Endodermal cell (in vitro differentiated cells): ENCODE results near the gene PYY. TPM values are rescaled to one million over a fixed set of nuclear protein-coding genes. Genes with fewer than 3 reads are reported as not detected.

Source experiments
- DNase-seq: peaks from one replicate; pipeline ENCODE4 v3.0.0-alpha.2; 2017
- H3K27ac ChIP-seq: 2 replicates; pipeline ENCODE4 v1.5.1; 2013; ENCODE audit warnings: mild to moderate bottlenecking, low read depth, low read length, moderate library complexity
- H3K27me3 ChIP-seq: 2 replicates; pipeline ENCODE4 v1.6.1; 2013; ENCODE audit warnings: mild to moderate bottlenecking, low read length, moderate library complexity; ENCODE audit not compliant: insufficient read depth, control insufficient read depth, poor library complexity, severe bottlenecking
- H3K36me3 ChIP-seq: 2 replicates; pipeline ENCODE4 v1.7.0; 2013; ENCODE audit warnings: mild to moderate bottlenecking, low read length, moderate library complexity; ENCODE audit not compliant: control insufficient read depth, insufficient read depth
- H3K4me1 ChIP-seq: one replicate; pipeline ENCODE4 v1.7.0; 2013; ENCODE audit warnings: low read length; ENCODE audit not compliant: control insufficient read depth, insufficient read depth
- H3K4me3 ChIP-seq: 2 replicates; pipeline ENCODE4 v1.5.1; 2013; ENCODE audit warnings: mild to moderate bottlenecking, low read length, moderate library complexity
- H3K9ac ChIP-seq: 2 replicates; pipeline ENCODE4 v1.6.1; 2013; ENCODE audit warnings: mild to moderate bottlenecking, low read length, moderate library complexity; ENCODE audit not compliant: poor library complexity, severe bottlenecking; ENCODE audit errors: extremely low read depth
- H3K9me3 ChIP-seq: 2 replicates; pipeline ENCODE4 v1.6.1; 2013; ENCODE audit warnings: mild to moderate bottlenecking, low read length, moderate library complexity; ENCODE audit not compliant: control insufficient read depth
- H3K27ac Mint-ChIP-seq: 2 replicates; pipeline ENCODE4 v1.8.0; 2020; ENCODE audit warnings: mixed read lengths
- H3K27me3 Mint-ChIP-seq: 2 replicates; pipeline ENCODE4 v1.8.0; 2021; ENCODE audit warnings: mild to moderate bottlenecking, mixed read lengths; ENCODE audit not compliant: insufficient read depth
- H3K36me3 Mint-ChIP-seq: 2 replicates; pipeline ENCODE4 v1.8.0; 2020; ENCODE audit warnings: low read depth, mixed read lengths
- H3K4me1 Mint-ChIP-seq: 2 replicates; pipeline ENCODE4 v1.8.0; 2020; ENCODE audit warnings: mixed read lengths
- H3K4me3 Mint-ChIP-seq: 2 replicates; pipeline ENCODE4 v1.8.0; 2020; ENCODE audit warnings: mild to moderate bottlenecking, moderate library complexity, mixed read lengths
- H3K9me3 Mint-ChIP-seq: 2 replicates; pipeline ENCODE4 v1.8.0; 2020; ENCODE audit warnings: mild to moderate bottlenecking, mixed read lengths
- WGBS, 2 experiments: methylation state at CpG; one replicate each; pipeline versions ENCODE4 v1.1.5 to v1.1.7; 2013; ENCODE audit warnings: missing lambda C conversion rate in 2 of 2, mixed read lengths in 1 of 2; ENCODE audit not compliant: insufficient coverage in 1 of 2, insufficient read length in 1 of 2; 5-methylcytosine and 5-hydroxymethylcytosine counted together
- long read RNA-seq, 4 experiments: library from polyadenylated mRNA in 2 of 4; library from RNA in 1 of 4; library from capped mRNA in 1 of 4; stranded (forward) in 3 of 4; unstranded in 1 of 4; transcript quantifications; one replicate each; pipeline ENCODE4 v2.0.0, GENCODE V29; 2020 to 2021; ENCODE audit warnings: inconsistent platforms in 1 of 4
- polyA plus RNA-seq, 2 experiments: library from polyadenylated mRNA; stranded (reverse); fragments of 50-300 nt; gene quantifications; one replicate each; pipeline ENCODE4 v1.2.3, GENCODE V29; 2013
- total RNA-seq, 2 donors: library from RNA; stranded (reverse); fragmentation: NEBNext Ultra II Directional in 1 of 2; extraction: Animal tissue kit (Norgen Biotek cat#: 25700) in 1 of 2; gene quantifications; 2 replicates in 1 of 2; 3 replicates in 1 of 2; pipeline ENCODE4 v1.2.1, GENCODE V29; 2021
- TF ChIP-seq, protein P1 (sequence below): fragments of 200-600 bp; sonication (generic); conservative IDR thresholded peaks from 2 replicates; pipeline ENCODE4 v1.5.0; 2021; ENCODE audit warnings: antibody characterized with exemption, mild to moderate bottlenecking

The PYY gene
- total RNA-seq, result 1 to 10 TPM; 1.3 to 1.4 TPM
- not detected for polyA plus RNA-seq (2013, experiment 1 of 2)
- polyA plus RNA-seq (2013, experiment 2 of 2), result not detected
- long read RNA-seq, experiment 1, partial matches to known transcripts, result 4 of 4 reads
- long read RNA-seq, experiment 1, other reads (novel, unspliced or antisense), result 0 of 4 reads
- long read RNA-seq, experiment 2, partial matches to known transcripts, result 2 of 2 reads
- long read RNA-seq, experiment 2, other reads (novel, unspliced or antisense), result 0 of 2 reads
- long read RNA-seq, experiment 3, result 0 reads
- long read RNA-seq, experiment 4, result 0 reads

DNA sequence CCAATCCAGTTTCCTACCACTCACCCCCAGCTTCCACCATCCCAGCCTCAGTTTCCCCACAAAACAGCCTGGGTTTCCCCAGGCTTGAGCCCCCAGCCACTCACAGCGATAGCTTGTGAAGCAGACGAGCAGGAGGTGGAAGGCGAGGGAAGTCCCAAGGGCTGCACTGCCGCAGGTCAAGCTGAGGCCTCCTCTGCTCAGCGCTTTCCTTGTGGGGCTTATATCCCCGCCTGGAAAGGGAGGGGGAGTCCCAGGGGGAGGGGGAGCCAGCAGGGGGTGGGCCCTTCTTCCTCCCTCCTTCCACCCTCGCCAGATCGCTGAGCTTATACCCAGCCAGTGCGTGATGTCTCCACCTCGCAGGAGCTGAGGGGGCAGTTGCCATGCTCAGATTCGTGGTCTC is at the start of gene PYY:
Gene PYY (minus strand): TSS at position 195 of the 400 bp plus-strand sequence. CDS start 457 bp downstream, outside the sequence.
- DNase-seq, result peak; percentile 71
- peaks cover 48% of the 10 kb centered on the region for H3K27me3 ChIP-seq
- no peaks in the 10 kb centered on the region for H3K36me3 Mint-ChIP-seq
- H3K9me3 ChIP-seq, result no peaks in the 10 kb centered on the region
- no peaks in the 10 kb centered on the region for H3K4me1 ChIP-seq
- H3K27ac Mint-ChIP-seq, result peak within 1 kb of the TSS; percentile 98
- WGBS, 2 experiments, result 62% methylated on average over 11 of the region's 11 CpGs; no CpG with 5 or more reads in 1 of the 2 experiments
- TF ChIP-seq, protein P1, sequence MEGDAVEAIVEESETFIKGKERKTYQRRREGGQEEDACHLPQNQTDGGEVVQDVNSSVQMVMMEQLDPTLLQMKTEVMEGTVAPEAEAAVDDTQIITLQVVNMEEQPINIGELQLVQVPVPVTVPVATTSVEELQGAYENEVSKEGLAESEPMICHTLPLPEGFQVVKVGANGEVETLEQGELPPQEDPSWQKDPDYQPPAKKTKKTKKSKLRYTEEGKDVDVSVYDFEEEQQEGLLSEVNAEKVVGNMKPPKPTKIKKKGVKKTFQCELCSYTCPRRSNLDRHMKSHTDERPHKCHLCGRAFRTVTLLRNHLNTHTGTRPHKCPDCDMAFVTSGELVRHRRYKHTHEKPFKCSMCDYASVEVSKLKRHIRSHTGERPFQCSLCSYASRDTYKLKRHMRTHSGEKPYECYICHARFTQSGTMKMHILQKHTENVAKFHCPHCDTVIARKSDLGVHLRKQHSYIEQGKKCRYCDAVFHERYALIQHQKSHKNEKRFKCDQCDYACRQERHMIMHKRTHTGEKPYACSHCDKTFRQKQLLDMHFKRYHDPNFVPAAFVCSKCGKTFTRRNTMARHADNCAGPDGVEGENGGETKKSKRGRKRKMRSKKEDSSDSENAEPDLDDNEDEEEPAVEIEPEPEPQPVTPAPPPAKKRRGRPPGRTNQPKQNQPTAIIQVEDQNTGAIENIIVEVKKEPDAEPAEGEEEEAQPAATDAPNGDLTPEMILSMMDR, result no peak
- H3K4me3 Mint-ChIP-seq, result peak within 1 kb of the TSS; percentile 74
- peaks cover 61% of the 10 kb centered on the region for H3K27me3 Mint-ChIP-seq
- peak within 1 kb of the TSS; percentile 79 for H3K4me3 ChIP-seq
- no peak within 1 kb of the TSS for H3K9ac ChIP-seq
- H3K4me1 Mint-ChIP-seq, result peaks cover 7% of the 10 kb centered on the region
- H3K36me3 ChIP-seq, result no peaks in the 10 kb centered on the region
- H3K27ac ChIP-seq, result no peak within 1 kb of the TSS
- H3K9me3 Mint-ChIP-seq, result no peaks in the 10 kb centered on the region

GRCh38 chr17:44002141-44002848 is 48.6 kb upstream of the PYY start:
- no peaks in the 10 kb centered on the region for H3K36me3 ChIP-seq
- peaks cover 45% of the 10 kb centered on the region for H3K27me3 ChIP-seq
- 81 to 83% methylated on average over 3 to 9 of the region's 9 CpGs for WGBS, 2 experiments
- no peak overlapping the region for H3K27ac Mint-ChIP-seq
- TF ChIP-seq, protein P1, result no peak
- H3K4me1 Mint-ChIP-seq, result peaks cover 5% of the 10 kb centered on the region
- no peaks in the 10 kb centered on the region for H3K36me3 Mint-ChIP-seq
- no peak for DNase-seq
- H3K9me3 Mint-ChIP-seq, result no peaks in the 10 kb centered on the region
- no peak overlapping the region for H3K27ac ChIP-seq
- no peaks in the 10 kb centered on the region for H3K4me1 ChIP-seq
- no peak overlapping the region for H3K4me3 Mint-ChIP-seq
- no peaks in the 10 kb centered on the region for H3K9me3 ChIP-seq
- peaks cover 57% of the 10 kb centered on the region for H3K27me3 Mint-ChIP-seq
- no peak overlapping the region for H3K9ac ChIP-seq
- H3K4me3 ChIP-seq, result no peak overlapping the region

GRCh38 chr17:44001461-44001920 is 47.8 kb upstream of the PYY start:
- DNase-seq, result no peak
- Histone ChIP-seq H3K4me3 (no peak overlapping the region), H3K27ac (no peak overlapping the region), H3K9ac (no peak overlapping the region), H3K4me1 (no peaks in the 10 kb centered on the region), H3K27me3 (peaks cover 45% of the 10 kb centered on the region), H3K9me3 (no peaks in the 10 kb centered on the region), H3K36me3 (no peaks in the 10 kb centered on the region)
- Mint-ChIP-seq H3K27ac (no peak overlapping the region), H3K9me3 (no peaks in the 10 kb centered on the region), H3K4me1 (peaks cover 5% of the 10 kb centered on the region), H3K36me3 (no peaks in the 10 kb centered on the region), H3K4me3 (no peak overlapping the region), H3K27me3 (peaks cover 55% of the 10 kb centered on the region)
- TF ChIP-seq, protein P1, result no peak
- 90 to 100% methylated on average over 2 of the region's 2 CpGs for WGBS, 2 experiments
